GM12878 (cell line): ENCODE measurements around the gene ZNF222. TPM values are rescaled to one million over a fixed set of nuclear protein-coding genes. Genes with fewer than 3 reads are reported as not detected.
A peak's percentile ranks its signal among the peaks of the same experiment; 100 is the strongest.

Experiments used
- ATF7 ChIP-seq: fragments of 450-650 bp; IDR thresholded peaks from 2 replicates; pipeline ENCODE4 v1.6.1; 2016; ENCODE audit warnings: low read depth, mild to moderate bottlenecking
- BHLHE40 ChIP-seq, 2 experiments: fragments of 450-650 bp in 1 of 2; IDR thresholded peaks; 2 replicates each; pipeline ENCODE4 v1.6.1; 2011 to 2017; ENCODE audit warnings: low read depth in 2 of 2, borderline replicate concordance in 1 of 2, improper control_type of control experiment in 1 of 2, low read length in 1 of 2, mild to moderate bottlenecking in 1 of 2
- CHD2 ChIP-seq: IDR thresholded peaks from 2 replicates; pipeline ENCODE4 v1.6.1; 2011; ENCODE audit warnings: low read depth, low read length, improper control_type of control experiment, borderline replicate concordance
- CREB1 ChIP-seq: IDR thresholded peaks from 2 replicates; pipeline ENCODE4 v1.6.1; 2012; ENCODE audit warnings: low read depth, mild to moderate bottlenecking, inconsistent platforms
- GABPA ChIP-seq: IDR thresholded peaks from 2 replicates; pipeline ENCODE4 v1.6.1; 2014; ENCODE audit warnings: antibody characterized with exemption, low read depth, mild to moderate bottlenecking, inconsistent platforms
- MEF2A ChIP-seq: IDR thresholded peaks from 2 replicates; pipeline ENCODE4 v1.6.1; 2011; ENCODE audit warnings: low read depth, mild to moderate bottlenecking, low read length, moderate library complexity; ENCODE audit not compliant: insufficient read depth
- MXI1 ChIP-seq: fragments of 150-350 bp; IDR thresholded peaks from 2 replicates; pipeline ENCODE4 v1.6.1; 2011; ENCODE audit warnings: low read depth, mild to moderate bottlenecking, inconsistent platforms, low read length, improper control_type of control experiment
- NBN ChIP-seq: fragments of 450-650 bp; IDR thresholded peaks from 2 replicates; pipeline ENCODE4 v1.6.1; 2016
- NR2C1 ChIP-seq: fragments of 450-650 bp; IDR thresholded peaks from 2 replicates; pipeline ENCODE4 v1.6.1; 2017; ENCODE audit warnings: antibody characterized with exemption, mild to moderate bottlenecking, moderate library complexity
- NR2C2 ChIP-seq: IDR thresholded peaks from 2 replicates; pipeline ENCODE4 v1.6.1; 2011; ENCODE audit warnings: borderline replicate concordance, low read depth; ENCODE audit not compliant: control insufficient read depth, insufficient read length
- NRF1 ChIP-seq: conservative IDR thresholded peaks from 2 replicates; pipeline ENCODE4 v1.6.1; 2011; ENCODE audit warnings: mild to moderate bottlenecking, low read depth, low read length, improper control_type of control experiment
- POLR2A ChIP-seq: IDR thresholded peaks from 2 replicates; pipeline ENCODE4 v1.6.1; 2011; ENCODE audit warnings: low read depth, mild to moderate bottlenecking, low read length
- POLR2AphosphoS5 ChIP-seq: IDR thresholded peaks from 2 replicates; pipeline ENCODE4 v1.6.1; 2011; ENCODE audit warnings: mild to moderate bottlenecking, low read length, inconsistent platforms
- RB1 ChIP-seq: fragments of 450-650 bp; formaldehyde crosslinking; IDR thresholded peaks from 2 replicates; pipeline ENCODE4 v1.6.1; 2017; ENCODE audit warnings: mild to moderate bottlenecking, borderline replicate concordance
- RFX5 ChIP-seq: IDR thresholded peaks from 2 replicates; pipeline ENCODE4 v1.6.1; 2011; ENCODE audit warnings: low read depth, low read length, improper control_type of control experiment
- RUNX3 ChIP-seq: IDR thresholded peaks from 2 replicates; pipeline ENCODE4 v1.6.1; 2012; ENCODE audit warnings: low read length, inconsistent platforms
- SPI1 ChIP-seq: IDR thresholded peaks from 2 replicates; pipeline ENCODE4 v1.6.1; 2011; ENCODE audit warnings: low read depth, mild to moderate bottlenecking, low read length, moderate library complexity, borderline replicate concordance; ENCODE audit not compliant: insufficient read depth
- SREBF1 ChIP-seq: IDR thresholded peaks from 2 replicates; pipeline ENCODE4 v1.6.1; 2012; ENCODE audit warnings: mild to moderate bottlenecking, low read length
- STAT1 ChIP-seq: fragments of 450-650 bp; conservative IDR thresholded peaks from 2 replicates; pipeline ENCODE4 v1.6.1; 2014; ENCODE audit warnings: antibody characterized with exemption, mild to moderate bottlenecking
- TARDBP ChIP-seq: IDR thresholded peaks from 2 replicates; pipeline ENCODE4 v1.6.1; 2016; ENCODE audit warnings: borderline replicate concordance
- TBL1XR1 ChIP-seq: IDR thresholded peaks from 2 replicates; pipeline ENCODE4 v1.6.1; 2012; ENCODE audit warnings: low read depth, low read length, improper control_type of control experiment
- YY1 ChIP-seq: IDR thresholded peaks from 2 replicates; pipeline ENCODE4 v1.6.1; 2011; ENCODE audit warnings: low read depth, mild to moderate bottlenecking, low read length
- polyA plus RNA-seq, 11 experiments: library from polyadenylated mRNA; depleted of rRNA in 4 of 11; unstranded in 6 of 11; stranded (reverse) in 5 of 11; fragments of >200 nt; fragmentation: Nextera tagmentation in 4 of 11; fragmentation: Illumina TruSeq in 1 of 11; extraction: Ambion mirVana in 4 of 11; extraction: Trizol in 1 of 11; gene quantifications; 1 replicate in 1 of 11; 2 replicates in 10 of 11; pipeline versions ENCODE4 v1.2.1 to v1.2.3, GENCODE V29; 2011 to 2016; ENCODE audit warnings: inconsistent platforms in 2 of 11, missing spikeins in 2 of 11, low read depth in 1 of 11
- total RNA-seq, 4 experiments: library from RNA; depleted of rRNA in 3 of 4; stranded (reverse); fragments of >200 nt in 3 of 4; fragmentation: Illumina TruSeq in 1 of 4; extraction: Trizol in 1 of 4; gene quantifications; 2 replicates each; pipeline versions ENCODE4 v1.2.1 to v1.2.3, GENCODE V29; 2013 to 2021
- TF ChIP-seq, protein P1 (sequence below): fragments of 450-650 bp; formaldehyde crosslinking; IDR thresholded peaks from 2 replicates; pipeline ENCODE4 v1.4.0; 2020; ENCODE audit warnings: mild to moderate bottlenecking, moderate library complexity
- TF ChIP-seq, protein P2 (sequence below): IDR thresholded peaks from 2 replicates; pipeline ENCODE4 v1.6.1; 2012; ENCODE audit warnings: low read depth, low read length, improper control_type of control experiment
- TF ChIP-seq, protein P3 (sequence below): fragments of 450-650 bp; IDR thresholded peaks from 2 replicates; pipeline ENCODE4 v1.6.1; 2017; ENCODE audit warnings: low read depth, mild to moderate bottlenecking, moderate library complexity

ZNF222 gene
- total and polyA plus RNA-seq, 10 of the 15 experiments (the other 5 are each of a cell fraction or from before 2014, with no cell fraction given) = 2.3 to 5.9 (median 4.2) TPM

DNA sequence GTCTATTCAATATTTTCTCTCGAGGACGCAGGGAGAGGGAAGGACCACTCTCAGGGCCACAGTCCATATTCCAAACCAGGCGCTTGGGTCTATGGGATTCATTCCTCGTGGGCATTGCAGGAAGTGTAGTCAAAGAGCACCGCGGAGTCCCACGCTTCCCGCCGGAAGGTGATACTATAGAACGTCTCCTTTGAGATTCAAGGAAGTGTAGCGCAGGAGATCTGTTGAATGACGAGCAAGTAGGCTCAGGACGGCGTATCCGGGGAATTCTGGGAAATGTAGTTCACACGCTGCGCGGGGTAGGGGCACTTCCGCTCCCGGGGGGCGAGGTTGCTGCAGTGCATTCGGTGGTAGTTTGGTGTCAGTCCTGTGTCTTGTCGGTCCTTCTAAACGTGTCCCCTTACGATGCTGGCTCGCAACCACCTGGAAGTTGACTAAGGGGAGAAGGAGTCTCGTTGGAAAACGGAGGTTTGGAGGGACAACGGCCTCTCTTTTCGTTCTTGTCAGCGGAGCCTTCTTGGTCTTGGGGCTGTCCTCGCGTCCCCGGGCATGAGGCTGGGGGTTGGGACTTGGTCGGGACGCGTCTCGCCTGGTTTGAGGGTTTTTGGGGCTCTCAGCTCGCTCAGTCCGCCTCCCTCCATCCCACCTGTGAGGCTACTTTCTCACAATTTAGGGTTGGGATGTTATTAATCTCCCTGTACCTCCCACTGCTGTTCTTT lies 46.8 kb downstream of the ZNF222 start, which contains the start of gene ZNF284 (continued):
- TF ChIP-seq, protein P1, sequence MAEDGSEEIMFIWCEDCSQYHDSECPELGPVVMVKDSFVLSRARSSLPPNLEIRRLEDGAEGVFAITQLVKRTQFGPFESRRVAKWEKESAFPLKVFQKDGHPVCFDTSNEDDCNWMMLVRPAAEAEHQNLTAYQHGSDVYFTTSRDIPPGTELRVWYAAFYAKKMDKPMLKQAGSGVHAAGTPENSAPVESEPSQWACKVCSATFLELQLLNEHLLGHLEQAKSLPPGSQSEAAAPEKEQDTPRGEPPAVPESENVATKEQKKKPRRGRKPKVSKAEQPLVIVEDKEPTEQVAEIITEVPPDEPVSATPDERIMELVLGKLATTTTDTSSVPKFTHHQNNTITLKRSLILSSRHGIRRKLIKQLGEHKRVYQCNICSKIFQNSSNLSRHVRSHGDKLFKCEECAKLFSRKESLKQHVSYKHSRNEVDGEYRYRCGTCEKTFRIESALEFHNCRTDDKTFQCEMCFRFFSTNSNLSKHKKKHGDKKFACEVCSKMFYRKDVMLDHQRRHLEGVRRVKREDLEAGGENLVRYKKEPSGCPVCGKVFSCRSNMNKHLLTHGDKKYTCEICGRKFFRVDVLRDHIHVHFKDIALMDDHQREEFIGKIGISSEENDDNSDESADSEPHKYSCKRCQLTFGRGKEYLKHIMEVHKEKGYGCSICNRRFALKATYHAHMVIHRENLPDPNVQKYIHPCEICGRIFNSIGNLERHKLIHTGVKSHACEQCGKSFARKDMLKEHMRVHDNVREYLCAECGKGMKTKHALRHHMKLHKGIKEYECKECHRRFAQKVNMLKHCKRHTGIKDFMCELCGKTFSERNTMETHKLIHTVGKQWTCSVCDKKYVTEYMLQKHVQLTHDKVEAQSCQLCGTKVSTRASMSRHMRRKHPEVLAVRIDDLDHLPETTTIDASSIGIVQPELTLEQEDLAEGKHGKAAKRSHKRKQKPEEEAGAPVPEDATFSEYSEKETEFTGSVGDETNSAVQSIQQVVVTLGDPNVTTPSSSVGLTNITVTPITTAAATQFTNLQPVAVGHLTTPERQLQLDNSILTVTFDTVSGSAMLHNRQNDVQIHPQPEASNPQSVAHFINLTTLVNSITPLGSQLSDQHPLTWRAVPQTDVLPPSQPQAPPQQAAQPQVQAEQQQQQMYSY (CRISPR knock-in tag) = no peak
- peak; percentile 65; the same call in 1 of the 2 replicates for TF ChIP-seq NR2C1
- 0 out of 2 replicates have a peak, but pooled peaks have one; percentile 29 for TF ChIP-seq SREBF1
- TF ChIP-seq BHLHE40 (IDR thresholded peaks at IDR 0.05; ENCODE audit: borderline replicate concordance in 1 of 2, low read depth in 2 of 2, low read length in 1 of 2) = peak; percentile 20 to 35; a peak in 1 of 4 replicates
- TF ChIP-seq NRF1 = no peak
- TF ChIP-seq ATF7 = peak; percentile 70
- TF ChIP-seq CREB1 = peak; percentile 87
- TF ChIP-seq, protein P2, sequence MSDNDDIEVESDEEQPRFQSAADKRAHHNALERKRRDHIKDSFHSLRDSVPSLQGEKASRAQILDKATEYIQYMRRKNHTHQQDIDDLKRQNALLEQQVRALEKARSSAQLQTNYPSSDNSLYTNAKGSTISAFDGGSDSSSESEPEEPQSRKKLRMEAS = peak; percentile 65
- no peak for TF ChIP-seq RFX5
- TF ChIP-seq SPI1 = peak; percentile 81; the same call in 1 of the 2 replicates
- TF ChIP-seq, protein P3, sequence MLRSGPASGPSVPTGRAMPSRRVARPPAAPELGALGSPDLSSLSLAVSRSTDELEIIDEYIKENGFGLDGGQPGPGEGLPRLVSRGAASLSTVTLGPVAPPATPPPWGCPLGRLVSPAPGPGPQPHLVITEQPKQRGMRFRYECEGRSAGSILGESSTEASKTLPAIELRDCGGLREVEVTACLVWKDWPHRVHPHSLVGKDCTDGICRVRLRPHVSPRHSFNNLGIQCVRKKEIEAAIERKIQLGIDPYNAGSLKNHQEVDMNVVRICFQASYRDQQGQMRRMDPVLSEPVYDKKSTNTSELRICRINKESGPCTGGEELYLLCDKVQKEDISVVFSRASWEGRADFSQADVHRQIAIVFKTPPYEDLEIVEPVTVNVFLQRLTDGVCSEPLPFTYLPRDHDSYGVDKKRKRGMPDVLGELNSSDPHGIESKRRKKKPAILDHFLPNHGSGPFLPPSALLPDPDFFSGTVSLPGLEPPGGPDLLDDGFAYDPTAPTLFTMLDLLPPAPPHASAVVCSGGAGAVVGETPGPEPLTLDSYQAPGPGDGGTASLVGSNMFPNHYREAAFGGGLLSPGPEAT = peak; percentile 73
- peak; percentile 69 for TF ChIP-seq POLR2AphosphoS5
- no peak for TF ChIP-seq MEF2A
- peak; percentile 87 for TF ChIP-seq GABPA
- TF ChIP-seq TARDBP = peak; percentile 67; the same call in 1 of the 2 replicates
- 0 out of 2 replicates have a peak, but pooled peaks have one; percentile 1 for TF ChIP-seq RUNX3
- TF ChIP-seq RB1 = 0 out of 2 replicates have a peak, but pooled peaks have one; percentile 1
- no peak for TF ChIP-seq STAT1
- TF ChIP-seq TBL1XR1 = peak; percentile 43; the same call in 1 of the 2 replicates
- TF ChIP-seq CHD2 = peak; percentile 64
- no peak for TF ChIP-seq NR2C2
- TF ChIP-seq NBN = peak; percentile 69; the same call in 1 of the 2 replicates
- 0 out of 2 replicates have a peak, but pooled peaks have one; percentile 40 for TF ChIP-seq MXI1
- peak; percentile 45; the same call in 1 of the 2 replicates for TF ChIP-seq POLR2A
- TF ChIP-seq YY1 = peak; percentile 39; the same call in 1 of the 2 replicates
